AG08396 (cell line): ENCODE results near the gene RASA4.
"Not testable (repeated sequence)": the region's sequence is repeated elsewhere in the genome, so short reads cannot be mapped to it uniquely, and the experiment has no call there.

Source experiments
- DNase-seq: peaks from one replicate; pipeline ENCODE4 v3.0.0; 2012; ENCODE audit warnings: low spot score, mixed read lengths

RASA4 gene

GRCh38 chr7:102616507-102617125 is at the start of gene RASA4:
Gene RASA4 (minus strand): TSS chr7:102616756. CDS start chr7:102616689, 67 bp downstream.
- not testable (repeated sequence) for DNase-seq

- not testable (repeated sequence) for DNase-seq
Measured at GRCh38 chr7:102664765-102665164, 48.2 kb upstream of the RASA4 start.

- DNase-seq, result not testable (repeated sequence)
Measured at GRCh38 chr7:102649924-102650323, 33.4 kb upstream of the RASA4 start, which contains the start of gene SPDYE2B. Gene SPDYE2B (plus strand): TSS chr7:102650319. CDS start chr7:102652349, 2,030 bp downstream.

GRCh38 chr7:102647813-102648212 is 31.3 kb upstream of the RASA4 start:
- DNase-seq, result not testable (repeated sequence)

- DNase-seq, result not testable (repeated sequence)
Measured at GRCh38 chr7:102643404-102643803, 26.8 kb upstream of the RASA4 start.

GRCh38 chr7:102642691-102643090 is 26.1 kb upstream of the RASA4 start, which contains the start of gene UPK3BL1:
Gene UPK3BL1 (minus strand): TSS chr7:102642791. CDS start chr7:102642741, 50 bp downstream.
- DNase-seq, result not testable (repeated sequence)

- not testable (repeated sequence) for DNase-seq
Measured at GRCh38 chr7:102638848-102639247, 22.3 kb upstream of the RASA4 start.

GRCh38 chr7:102636956-102637355 is 20.4 kb upstream of the RASA4 start:
- not testable (repeated sequence) for DNase-seq

GRCh38 chr7:102635354-102635753 is 18.8 kb upstream of the RASA4 start:
- DNase-seq, result not testable (repeated sequence)

- DNase-seq, result not testable (repeated sequence)
Measured at GRCh38 chr7:102634299-102634698, 17.7 kb upstream of the RASA4 start.

GRCh38 chr7:102630622-102631021 is 14.1 kb upstream of the RASA4 start:
- not testable (repeated sequence) for DNase-seq

GRCh38 chr7:102627271-102627904 is 10.8 kb upstream of the RASA4 start:
- DNase-seq, result not testable (repeated sequence)

- DNase-seq, result not testable (repeated sequence)
Measured at GRCh38 chr7:102618122-102618521, 1.6 kb upstream of the RASA4 start.

- not testable (repeated sequence) for DNase-seq
Measured at GRCh38 chr7:102615930-102616329, 626 bp downstream of the RASA4 start.

- DNase-seq, result not testable (repeated sequence)
Measured at GRCh38 chr7:102614873-102615272, 1.7 kb downstream of the RASA4 start.

GRCh38 chr7:102614346-102614697 is 2.2 kb downstream of the RASA4 start:
- not testable (repeated sequence) for DNase-seq

- not testable (repeated sequence) for DNase-seq
Measured at GRCh38 chr7:102613575-102614345, 2.8 kb downstream of the RASA4 start.

- DNase-seq, result not testable (repeated sequence)
Measured at GRCh38 chr7:102611675-102612325, 4.8 kb downstream of the RASA4 start.

- not testable (repeated sequence) for DNase-seq
Measured at GRCh38 chr7:102611013-102611674, 5.4 kb downstream of the RASA4 start.

- not testable (repeated sequence) for DNase-seq
Measured at GRCh38 chr7:102610441-102610840, 6.1 kb downstream of the RASA4 start.

GRCh38 chr7:102609734-102610133 is 6.8 kb downstream of the RASA4 start:
- DNase-seq, result not testable (repeated sequence)
